ENCODE results near the gene HTT. TPM values are rescaled to one million over a fixed set of nuclear protein-coding genes. Genes with fewer than 3 reads are reported as not detected.

HTT gene
- total RNA-seq, 4 donors from 2014 or later, result 31.1 to 48.6 (median 43.0) TPM

- no peaks in the 10 kb centered on the region for H3K4me1 ChIP-seq
- no peaks in the 10 kb centered on the region for H3K36me3 ChIP-seq
- peaks cover 0 to 15% (median 0%) of the 10 kb centered on the region in 3 donors for H3K9me3 ChIP-seq
- H3K27me3 ChIP-seq, result no peaks in the 10 kb centered on the region
- no peak for ATAC-seq
- H3K27ac ChIP-seq, result no peak overlapping the region
- no peak overlapping the region for H3K4me3 ChIP-seq
- 93 to 95% methylated on average over 6 of the region's 6 CpGs for WGBS, 2 donors (ENCODE audit: low coverage in 1 of 2)
- no peak for TF ChIP-seq POLR2AphosphoS5 (IDR thresholded peaks at IDR 0.05)
- no peak for TF ChIP-seq POLR2A (IDR thresholded peaks at IDR 0.05)
- TF ChIP-seq EP300 (IDR thresholded peaks at IDR 0.05), result no peak
- no peak for TF ChIP-seq CTCF (IDR thresholded peaks at IDR 0.05)
These were observed 14.5 kb upstream of the HTT start for GRCh38 chr4:3059943-3060342.

GRCh38 chr4:3060946-3061345, 13.5 kb upstream of the HTT start:
- H3K4me1 ChIP-seq, result no peaks in the 10 kb centered on the region
- no peak overlapping the region for H3K4me3 ChIP-seq
- no peak overlapping the region for H3K27ac ChIP-seq
- WGBS, 2 donors (ENCODE audit: low coverage in 1 of 2), result 88 to 94% methylated on average over 5 to 6 of the region's 6 CpGs
- ATAC-seq, result no peak
- TF ChIP-seq POLR2A (IDR thresholded peaks at IDR 0.05), result no peak
- TF ChIP-seq POLR2AphosphoS5 (IDR thresholded peaks at IDR 0.05), result no peak
- TF ChIP-seq EP300 (IDR thresholded peaks at IDR 0.05), result no peak
- TF ChIP-seq CTCF (IDR thresholded peaks at IDR 0.05), result no peak
- H3K9me3 ChIP-seq, result peaks cover 0 to 9% (median 0%) of the 10 kb centered on the region in 3 donors
- no peaks in the 10 kb centered on the region for H3K27me3 ChIP-seq
- no peaks in the 10 kb centered on the region for H3K36me3 ChIP-seq

GRCh38 chr4:3062471-3062870, 12.0 kb upstream of the HTT start:
- TF ChIP-seq POLR2A (IDR thresholded peaks at IDR 0.05) (no peak), POLR2AphosphoS5 (IDR thresholded peaks at IDR 0.05) (no peak), EP300 (IDR thresholded peaks at IDR 0.05) (no peak), CTCF (IDR thresholded peaks at IDR 0.05) (no peak)
- no peaks in the 10 kb centered on the region for H3K4me1 ChIP-seq
- H3K4me3 ChIP-seq, result no peak overlapping the region
- H3K27ac ChIP-seq, result no peak overlapping the region
- no peaks in the 10 kb centered on the region for H3K36me3 ChIP-seq
- no peaks in the 10 kb centered on the region for H3K27me3 ChIP-seq
- 90 to 91% methylated on average over 3 to 10 of the region's 12 CpGs for WGBS, 2 donors (ENCODE audit: low coverage in 1 of 2)
- no peaks in the 10 kb centered on the region for H3K9me3 ChIP-seq
- no peak for ATAC-seq

- 93 to 97% methylated on average over 3 of the region's 3 CpGs for WGBS, 2 donors (ENCODE audit: low coverage in 1 of 2)
- Histone ChIP-seq H3K4me1 (no peaks in the 10 kb centered on the region), H3K27ac (no peak overlapping the region), H3K4me3 (no peak overlapping the region), H3K9me3 (no peaks in the 10 kb centered on the region), H3K36me3 (no peaks in the 10 kb centered on the region), H3K27me3 (no peaks in the 10 kb centered on the region)
- ATAC-seq, result no peak
- TF ChIP-seq CTCF (IDR thresholded peaks at IDR 0.05) (no peak), POLR2A (IDR thresholded peaks at IDR 0.05) (no peak), POLR2AphosphoS5 (IDR thresholded peaks at IDR 0.05) (no peak), EP300 (IDR thresholded peaks at IDR 0.05) (no peak)
These were observed 8.9 kb upstream of the HTT start for GRCh38 chr4:3065551-3065950.

- 78 to 86% methylated on average over 5 to 6 of the region's 6 CpGs for WGBS, 2 donors (ENCODE audit: low coverage in 1 of 2)
- Histone ChIP-seq H3K4me3 (no peak overlapping the region), H3K27ac (no peak overlapping the region), H3K36me3 (no peaks in the 10 kb centered on the region), H3K27me3 (no peaks in the 10 kb centered on the region), H3K4me1 (no peaks in the 10 kb centered on the region), H3K9me3 (no peaks in the 10 kb centered on the region)
- ATAC-seq, result no peak
- TF ChIP-seq EP300 (IDR thresholded peaks at IDR 0.05), result no peak
- no peak for TF ChIP-seq CTCF (IDR thresholded peaks at IDR 0.05)
- no peak for TF ChIP-seq POLR2A (IDR thresholded peaks at IDR 0.05)
- TF ChIP-seq POLR2AphosphoS5 (IDR thresholded peaks at IDR 0.05), result no peak
These were observed 7.6 kb upstream of the HTT start for GRCh38 chr4:3066836-3067400.
